ENCODE measurements around the gene MYO1A. TPM values are rescaled to one million over a fixed set of nuclear protein-coding genes. Genes with fewer than 3 reads are reported as not detected.

The MYO1A gene
- total and polyA plus RNA-seq, 2 of the 13 experiments (the other 11 are each of a cell fraction or from before 2014, with no cell fraction given): 5.3 to 6.0 TPM

- TF ChIP-seq CSRNP1 (CRISPR knock-in tag; IDR thresholded peaks at IDR 0.05) (no peak), ZNF652 (CRISPR knock-in tag; IDR thresholded peaks at IDR 0.05; ENCODE audit: borderline replicate concordance, low read depth) (no peak), SMC3 (IDR thresholded peaks at IDR 0.05; ENCODE audit: low read length) (no peak), ZNF484 (CRISPR knock-in tag; IDR thresholded peaks at IDR 0.05; ENCODE audit: borderline replicate concordance, low read depth) (no peak), FLYWCH1 (CRISPR knock-in tag; IDR thresholded peaks at IDR 0.05) (no peak), ZNF354B (CRISPR knock-in tag; IDR thresholded peaks at IDR 0.05) (no peak), ZBTB44 (CRISPR knock-in tag; IDR thresholded peaks at IDR 0.05) (no peak), SRSF9 (IDR thresholded peaks at IDR 0.05; ENCODE audit: borderline replicate concordance, insufficient read depth, low read depth, low read length, poor library complexity, severe bottlenecking) (no peak), DRAP1 (CRISPR knock-in tag; IDR thresholded peaks at IDR 0.05) (no peak), DDIT3 (CRISPR knock-in tag; IDR thresholded peaks at IDR 0.05) (no peak), ZBTB14 (CRISPR knock-in tag; IDR thresholded peaks at IDR 0.05) (no peak), KDM1A (CRISPR knock-in tag; IDR thresholded peaks at IDR 0.05) (peak; percentile 66; the same call in 1 of the 2 replicates), ZNF737 (CRISPR knock-in tag; IDR thresholded peaks at IDR 0.05; ENCODE audit: borderline replicate concordance) (no peak), PPARG (CRISPR knock-in tag; conservative IDR thresholded peaks at IDR 0.05) (no peak), SOX13 (IDR thresholded peaks at IDR 0.05) (no peak), SOX13 (CRISPR knock-in tag; conservative IDR thresholded peaks at IDR 0.05 in 1 of 2, IDR thresholded peaks at IDR 0.05 in 1 of 2) (no peak), ZNF841 (CRISPR knock-in tag; IDR thresholded peaks at IDR 0.05; ENCODE audit: borderline replicate concordance) (no peak), ZNF451 (CRISPR knock-in tag; IDR thresholded peaks at IDR 0.05) (no peak), GPN1 (CRISPR knock-in tag; IDR thresholded peaks at IDR 0.05; ENCODE audit: borderline replicate concordance) (no peak), GZF1 (CRISPR knock-in tag; IDR thresholded peaks at IDR 0.05) (no peak), ZFX (CRISPR knock-in tag; IDR thresholded peaks at IDR 0.05; ENCODE audit: low read depth) (no peak), MYNN (CRISPR knock-in tag; IDR thresholded peaks at IDR 0.05; ENCODE audit: low read depth) (no peak), ZNF543 (CRISPR knock-in tag; IDR thresholded peaks at IDR 0.05) (no peak)
These were observed 47.0 kb upstream of the MYO1A start (continued) for GRCh38 chr12:57096748-57097553.

Data from HepG2 (cell line).